Stomach (tissue), 4 donors: ENCODE data around the gene PDXP.

Source experiments
- CTCF ChIP-seq, 7 experiments: fragments of 450-650 bp in 4 of 7; fragments of 200-600 bp in 3 of 7; sonication (generic) in 3 of 7; IDR thresholded peaks; one replicate each; pipeline ENCODE4 v1.5.1; 2016 to 2019; ENCODE audit warnings: antibody characterized with exemption in 7 of 7, control low read depth in 2 of 7, mild to moderate bottlenecking in 1 of 7
- EP300 ChIP-seq: sonication (generic); formaldehyde crosslinking; IDR thresholded peaks from one replicate; pipeline ENCODE4 v1.6.1; 2017; ENCODE audit warnings: antibody characterized with exemption
- POLR2A ChIP-seq, 4 donors: fragments of 450-650 bp; IDR thresholded peaks; one replicate each; pipeline ENCODE4 v1.6.1; 2016; ENCODE audit warnings: antibody characterized with exemption in 4 of 4, control low read depth in 2 of 4, mild to moderate bottlenecking in 1 of 4, moderate library complexity in 1 of 4
- POLR2AphosphoS5 ChIP-seq, 3 donors: sonication (generic); formaldehyde crosslinking; IDR thresholded peaks; one replicate each; pipeline ENCODE4 v1.6.1; 2016; ENCODE audit warnings: antibody characterized with exemption in 3 of 3

- TF ChIP-seq POLR2A (IDR thresholded peaks at IDR 0.05) (no peak), CTCF (IDR thresholded peaks at IDR 0.05) (no peak), EP300 (no peak), POLR2AphosphoS5 (IDR thresholded peaks at IDR 0.05) (no peak)
Measured at GRCh38 chr22:37705205-37705604, 46.7 kb downstream of the PDXP start.
